ENCODE results near the gene PLEKHA8. TPM values are rescaled to one million over a fixed set of nuclear protein-coding genes. Genes with fewer than 3 reads are reported as not detected.
A peak's percentile ranks its signal among the peaks of the same experiment; 100 is the strongest.

Gene PLEKHA8
- total and polyA plus RNA-seq, 10 of the 15 experiments (the other 5 are each of a cell fraction or from before 2014, with no cell fraction given): 1.1 to 13.2 (median 5.7) TPM

- TF ChIP-seq NKRF (conservative IDR thresholded peaks at IDR 0.05): peak; percentile 39
- TF ChIP-seq HSF1 (IDR thresholded peaks at IDR 0.05; ENCODE audit: low read depth, low read length): no peak
- TF ChIP-seq HDGF (IDR thresholded peaks at IDR 0.05): no peak
- TF ChIP-seq ATF3 (IDR thresholded peaks at IDR 0.05; ENCODE audit: borderline replicate concordance, extremely low read depth, low read depth, low read length): no peak
- TF ChIP-seq CEBPZ (IDR thresholded peaks at IDR 0.05; ENCODE audit: low read depth, low read length): peak; percentile 31; the same call in 1 of the 2 replicates
- peak; percentile 44; the same call in 1 of the 2 replicates for TF ChIP-seq BACH1 (IDR thresholded peaks at IDR 0.05; ENCODE audit: borderline replicate concordance)
- peak; percentile 69 to 76 for TF ChIP-seq BHLHE40 (IDR thresholded peaks at IDR 0.05; ENCODE audit: borderline replicate concordance in 1 of 2, low read depth in 2 of 2, low read length in 1 of 2)
- TF ChIP-seq IRF3 (IDR thresholded peaks at IDR 0.05): peak; percentile 83
- peak; percentile 94 for TF ChIP-seq NFYB (IDR thresholded peaks at IDR 0.05; ENCODE audit: insufficient read depth, low read depth, low read length)
- TF ChIP-seq ASH2L (IDR thresholded peaks at IDR 0.05; ENCODE audit: borderline replicate concordance, low read depth): no peak
- no peak for TF ChIP-seq SREBF2 (IDR thresholded peaks at IDR 0.05; ENCODE audit: low read length)
- no peak for TF ChIP-seq FOXM1 (IDR thresholded peaks at IDR 0.05; ENCODE audit: low read depth, low read length)
- peak; percentile 69 for TF ChIP-seq NR2C1 (IDR thresholded peaks at IDR 0.05)
- peak; percentile 54 for TF ChIP-seq RUNX3 (IDR thresholded peaks at IDR 0.05; ENCODE audit: low read length)
- no peak; the same call in 1 of the 2 replicates for TF ChIP-seq MLLT1 (IDR thresholded peaks at IDR 0.05)
Measured at GRCh38 chr7:30026229-30027064, 1.8 kb upstream of the PLEKHA8 start, which contains the start of gene FKBP14 (continued).
